K562 (cell line): ENCODE measurements around the gene CDC25B. TPM values are rescaled to one million over a fixed set of nuclear protein-coding genes. Genes with fewer than 3 reads are reported as not detected.

ENCODE experiments used
- CXXC5 ChIP-seq: fragments of 250-450 bp; sonication (Bioruptor Pico); IDR thresholded peaks from 2 replicates; pipeline ENCODE4 v1.8.0; 2022; ENCODE audit warnings: inconsistent platforms, mild to moderate bottlenecking, moderate library complexity
- HLTF ChIP-seq: fragments of 450-650 bp; IDR thresholded peaks from 2 replicates; pipeline ENCODE4 v1.6.1; 2016
- NCOA4 ChIP-seq: fragments of 450-650 bp; IDR thresholded peaks from 2 replicates; pipeline ENCODE4 v1.6.1; 2018; ENCODE audit warnings: mild to moderate bottlenecking; ENCODE audit not compliant: partially characterized antibody
- NFRKB ChIP-seq: fragments of 450-650 bp; IDR thresholded peaks from 2 replicates; pipeline ENCODE4 v1.6.1; 2016; ENCODE audit warnings: low read depth
- OTX1 ChIP-seq: fragments of 450-650 bp; formaldehyde crosslinking; IDR thresholded peaks from 2 replicates; pipeline ENCODE4 v1.4.0; 2022; ENCODE audit warnings: mild to moderate bottlenecking
- POLR2A ChIP-seq: fragments of 450-650 bp; conservative IDR thresholded peaks from 2 replicates; pipeline ENCODE4 v1.6.1; 2016
- RHOXF2B ChIP-seq: fragments of 250-450 bp; sonication (Bioruptor Pico); conservative IDR thresholded peaks from 2 replicates; pipeline ENCODE4 v1.5.1; 2021
- SIRT6 ChIP-seq: IDR thresholded peaks from one replicate; pipeline ENCODE4 v1.6.1; 2012; ENCODE audit warnings: low read depth, mild to moderate bottlenecking, control low read depth, inconsistent platforms, low read length, moderate library complexity
- TCF7L2 ChIP-seq: fragments of 150-350 bp; IDR thresholded peaks from 2 replicates; pipeline ENCODE4 v1.6.1; 2016; ENCODE audit warnings: low read depth, mild to moderate bottlenecking, low read length, moderate library complexity
- TOE1 ChIP-seq, 2 experiments: fragments of 450-650 bp in 1 of 2; sonication (generic) in 1 of 2; formaldehyde crosslinking in 1 of 2; IDR thresholded peaks; 2 replicates each; pipeline versions ENCODE4 v1.7.1 to v1.8.0; 2016 to 2022; ENCODE audit warnings: borderline replicate concordance in 2 of 2, mild to moderate bottlenecking in 2 of 2, antibody characterized with exemption in 1 of 2, inconsistent platforms in 1 of 2, low read depth in 1 of 2, missing genetic modification reagents in 1 of 2, moderate library complexity in 1 of 2
- polyA plus RNA-seq, 8 experiments: library from polyadenylated mRNA; depleted of rRNA in 4 of 8; stranded (reverse) in 5 of 8; unstranded in 3 of 8; fragments of >200 nt; fragmentation: Nextera tagmentation in 2 of 8; fragmentation: Illumina TruSeq in 1 of 8; extraction: Ambion mirVana in 2 of 8; extraction: Trizol in 1 of 8; gene quantifications; 2 replicates each; pipeline versions ENCODE4 v1.2.1 to v1.2.3, GENCODE V29; 2011 to 2014; ENCODE audit warnings: inconsistent platforms in 1 of 8, missing spikeins in 1 of 8
- total RNA-seq, 7 experiments: library from RNA; depleted of rRNA in 6 of 7; stranded (reverse); fragments of >200 nt in 6 of 7; fragmentation: Illumina TruSeq in 2 of 7; extraction: Trizol in 2 of 7; gene quantifications; 2 replicates each; pipeline versions ENCODE4 v1.2.1 to v1.2.3, GENCODE V29; 2011 to 2021; ENCODE audit warnings: low replicate concordance in 1 of 7
- TF ChIP-seq, protein P1 (sequence below): sonication (generic); formaldehyde crosslinking; IDR thresholded peaks from 2 replicates; pipeline ENCODE4 v1.9.0; 2022; ENCODE audit warnings: mild to moderate bottlenecking, missing genetic modification reagents
- TF ChIP-seq, protein P2 (sequence below): sonication (generic); formaldehyde crosslinking; IDR thresholded peaks from 2 replicates; pipeline ENCODE4 v1.8.0; 2022; ENCODE audit warnings: missing genetic modification reagents, mild to moderate bottlenecking, borderline replicate concordance
- TF ChIP-seq, protein P3 (sequence below): fragments of 450-650 bp; IDR thresholded peaks from 2 replicates; pipeline ENCODE4 v1.6.1; 2018; ENCODE audit not compliant: partially characterized antibody
- TF ChIP-seq, protein P4 (sequence below): fragments of 250-450 bp; sonication (Bioruptor Pico); IDR thresholded peaks from 2 replicates; pipeline ENCODE4 v1.5.0; 2020; ENCODE audit warnings: mild to moderate bottlenecking, borderline replicate concordance
- TF ChIP-seq, protein P5 (sequence below): sonication (generic); formaldehyde crosslinking; IDR thresholded peaks from 2 replicates; pipeline ENCODE4 v1.9.0; 2022; ENCODE audit warnings: mild to moderate bottlenecking, missing genetic modification reagents
- TF ChIP-seq, protein P6 (sequence below): fragments of 200-800 bp; sonication (Bioruptor generic); IDR thresholded peaks from 2 replicates; pipeline ENCODE4 v1.6.1; 2017; ENCODE audit warnings: missing genetic modification characterization, missing compliant biosample characterization

CDC25B gene
- total and polyA plus RNA-seq, 9 of the 15 experiments (the other 6 are each of a cell fraction or from before 2014, with no cell fraction given): 2.3 to 35.7 (median 9.5) TPM

DNA sequence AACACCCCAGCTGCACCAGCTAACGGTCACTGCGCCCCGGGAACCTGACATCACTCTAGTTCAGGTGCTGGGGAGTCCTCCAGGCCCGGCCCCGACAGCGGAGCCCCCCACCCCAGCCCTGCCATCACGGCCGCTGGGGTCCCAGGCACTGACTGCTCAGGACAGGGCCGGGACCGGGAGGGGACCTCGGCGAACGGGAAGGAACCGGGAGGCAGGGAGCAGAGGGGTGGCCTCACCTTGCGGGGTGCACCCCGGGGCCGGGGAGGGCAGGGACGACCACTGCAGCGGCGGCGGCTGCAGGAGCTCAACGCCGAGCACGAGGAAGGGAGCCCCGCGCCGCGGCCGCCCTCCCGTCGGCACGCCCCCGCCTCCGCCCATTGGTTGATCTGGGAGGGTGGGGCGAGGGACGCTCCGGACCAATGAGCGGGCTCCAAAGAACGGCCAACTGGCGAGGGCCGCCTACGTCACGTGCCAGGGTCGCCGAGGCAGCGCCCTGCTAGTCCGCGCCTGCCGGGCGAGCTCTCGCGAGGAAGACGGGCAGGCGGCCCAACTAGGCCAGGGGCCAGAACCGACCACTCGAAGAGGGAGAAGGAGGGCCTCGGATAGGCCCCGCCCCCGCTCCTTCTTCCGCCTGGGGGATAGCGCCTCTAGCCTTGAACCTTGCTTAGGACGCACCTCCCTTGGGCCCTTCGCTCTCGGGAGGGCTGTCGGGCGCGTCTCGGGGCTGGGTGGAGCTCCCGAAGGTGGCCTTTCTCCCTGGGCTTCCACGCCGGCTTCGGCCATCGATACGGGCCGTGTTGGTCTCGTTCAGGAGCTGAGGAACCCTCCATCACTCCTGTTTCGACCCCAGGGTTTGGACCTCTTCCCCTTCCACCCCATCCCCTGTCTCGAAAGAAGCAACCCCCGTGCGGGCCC, 28.4 kb upstream of the CDC25B start, which contains the start of gene ADISSP (continued):
- TF ChIP-seq TCF7L2 (no peak), POLR2A (peak; percentile 70; the same call in 1 of the 2 replicates), TOE1 (IDR thresholded peaks at IDR 0.05; ENCODE audit: borderline replicate concordance) (peak; percentile 87; the same call in 1 of the 2 replicates), TOE1 (CRISPR knock-in tag; IDR thresholded peaks at IDR 0.05; ENCODE audit: borderline replicate concordance, low read depth) (0 out of 2 replicates have a peak, but pooled peaks have one; percentile 40), SIRT6 (no peak), CXXC5 (CRISPR knock-in tag) (peak; percentile 69), HLTF (no peak), OTX1 (CRISPR knock-in tag) (no peak), RHOXF2B (CRISPR knock-in tag) (no peak), NCOA4 (no peak), NFRKB (no peak)
- TF ChIP-seq, protein P1, sequence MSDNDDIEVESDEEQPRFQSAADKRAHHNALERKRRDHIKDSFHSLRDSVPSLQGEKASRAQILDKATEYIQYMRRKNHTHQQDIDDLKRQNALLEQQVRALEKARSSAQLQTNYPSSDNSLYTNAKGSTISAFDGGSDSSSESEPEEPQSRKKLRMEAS (CRISPR knock-in tag): peak; percentile 74
- TF ChIP-seq, protein P2, sequence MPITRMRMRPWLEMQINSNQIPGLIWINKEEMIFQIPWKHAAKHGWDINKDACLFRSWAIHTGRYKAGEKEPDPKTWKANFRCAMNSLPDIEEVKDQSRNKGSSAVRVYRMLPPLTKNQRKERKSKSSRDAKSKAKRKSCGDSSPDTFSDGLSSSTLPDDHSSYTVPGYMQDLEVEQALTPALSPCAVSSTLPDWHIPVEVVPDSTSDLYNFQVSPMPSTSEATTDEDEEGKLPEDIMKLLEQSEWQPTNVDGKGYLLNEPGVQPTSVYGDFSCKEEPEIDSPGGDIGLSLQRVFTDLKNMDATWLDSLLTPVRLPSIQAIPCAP (CRISPR knock-in tag): peak; percentile 63; the same call in 1 of the 2 replicates
- TF ChIP-seq, protein P3, sequence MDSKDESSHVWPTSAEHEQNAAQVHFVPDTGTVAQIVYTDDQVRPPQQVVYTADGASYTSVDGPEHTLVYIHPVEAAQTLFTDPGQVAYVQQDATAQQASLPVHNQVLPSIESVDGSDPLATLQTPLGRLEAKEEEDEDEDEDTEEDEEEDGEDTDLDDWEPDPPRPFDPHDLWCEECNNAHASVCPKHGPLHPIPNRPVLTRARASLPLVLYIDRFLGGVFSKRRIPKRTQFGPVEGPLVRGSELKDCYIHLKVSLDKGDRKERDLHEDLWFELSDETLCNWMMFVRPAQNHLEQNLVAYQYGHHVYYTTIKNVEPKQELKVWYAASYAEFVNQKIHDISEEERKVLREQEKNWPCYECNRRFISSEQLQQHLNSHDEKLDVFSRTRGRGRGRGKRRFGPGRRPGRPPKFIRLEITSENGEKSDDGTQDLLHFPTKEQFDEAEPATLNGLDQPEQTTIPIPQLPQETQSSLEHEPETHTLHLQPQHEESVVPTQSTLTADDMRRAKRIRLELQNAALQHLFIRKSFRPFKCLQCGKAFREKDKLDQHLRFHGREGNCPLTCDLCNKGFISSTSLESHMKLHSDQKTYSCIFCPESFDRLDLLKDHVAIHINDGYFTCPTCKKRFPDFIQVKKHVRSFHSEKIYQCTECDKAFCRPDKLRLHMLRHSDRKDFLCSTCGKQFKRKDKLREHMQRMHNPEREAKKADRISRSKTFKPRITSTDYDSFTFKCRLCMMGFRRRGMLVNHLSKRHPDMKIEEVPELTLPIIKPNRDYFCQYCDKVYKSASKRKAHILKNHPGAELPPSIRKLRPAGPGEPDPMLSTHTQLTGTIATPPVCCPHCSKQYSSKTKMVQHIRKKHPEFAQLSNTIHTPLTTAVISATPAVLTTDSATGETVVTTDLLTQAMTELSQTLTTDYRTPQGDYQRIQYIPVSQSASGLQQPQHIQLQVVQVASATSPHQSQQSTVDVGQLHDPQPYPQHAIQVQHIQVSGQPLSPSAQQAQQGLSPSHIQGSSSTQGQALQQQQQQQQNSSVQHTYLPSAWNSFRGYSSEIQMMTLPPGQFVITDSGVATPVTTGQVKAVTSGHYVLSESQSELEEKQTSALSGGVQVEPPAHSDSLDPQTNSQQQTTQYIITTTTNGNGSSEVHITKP: peak; percentile 72
- TF ChIP-seq, protein P4, sequence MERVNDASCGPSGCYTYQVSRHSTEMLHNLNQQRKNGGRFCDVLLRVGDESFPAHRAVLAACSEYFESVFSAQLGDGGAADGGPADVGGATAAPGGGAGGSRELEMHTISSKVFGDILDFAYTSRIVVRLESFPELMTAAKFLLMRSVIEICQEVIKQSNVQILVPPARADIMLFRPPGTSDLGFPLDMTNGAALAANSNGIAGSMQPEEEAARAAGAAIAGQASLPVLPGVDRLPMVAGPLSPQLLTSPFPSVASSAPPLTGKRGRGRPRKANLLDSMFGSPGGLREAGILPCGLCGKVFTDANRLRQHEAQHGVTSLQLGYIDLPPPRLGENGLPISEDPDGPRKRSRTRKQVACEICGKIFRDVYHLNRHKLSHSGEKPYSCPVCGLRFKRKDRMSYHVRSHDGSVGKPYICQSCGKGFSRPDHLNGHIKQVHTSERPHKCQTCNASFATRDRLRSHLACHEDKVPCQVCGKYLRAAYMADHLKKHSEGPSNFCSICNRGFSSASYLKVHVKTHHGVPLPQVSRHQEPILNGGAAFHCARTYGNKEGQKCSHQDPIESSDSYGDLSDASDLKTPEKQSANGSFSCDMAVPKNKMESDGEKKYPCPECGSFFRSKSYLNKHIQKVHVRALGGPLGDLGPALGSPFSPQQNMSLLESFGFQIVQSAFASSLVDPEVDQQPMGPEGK (CRISPR knock-in tag): no peak
- TF ChIP-seq, protein P5, sequence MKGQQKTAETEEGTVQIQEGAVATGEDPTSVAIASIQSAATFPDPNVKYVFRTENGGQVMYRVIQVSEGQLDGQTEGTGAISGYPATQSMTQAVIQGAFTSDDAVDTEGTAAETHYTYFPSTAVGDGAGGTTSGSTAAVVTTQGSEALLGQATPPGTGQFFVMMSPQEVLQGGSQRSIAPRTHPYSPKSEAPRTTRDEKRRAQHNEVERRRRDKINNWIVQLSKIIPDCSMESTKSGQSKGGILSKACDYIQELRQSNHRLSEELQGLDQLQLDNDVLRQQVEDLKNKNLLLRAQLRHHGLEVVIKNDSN (CRISPR knock-in tag): peak; percentile 97
- TF ChIP-seq, protein P6, sequence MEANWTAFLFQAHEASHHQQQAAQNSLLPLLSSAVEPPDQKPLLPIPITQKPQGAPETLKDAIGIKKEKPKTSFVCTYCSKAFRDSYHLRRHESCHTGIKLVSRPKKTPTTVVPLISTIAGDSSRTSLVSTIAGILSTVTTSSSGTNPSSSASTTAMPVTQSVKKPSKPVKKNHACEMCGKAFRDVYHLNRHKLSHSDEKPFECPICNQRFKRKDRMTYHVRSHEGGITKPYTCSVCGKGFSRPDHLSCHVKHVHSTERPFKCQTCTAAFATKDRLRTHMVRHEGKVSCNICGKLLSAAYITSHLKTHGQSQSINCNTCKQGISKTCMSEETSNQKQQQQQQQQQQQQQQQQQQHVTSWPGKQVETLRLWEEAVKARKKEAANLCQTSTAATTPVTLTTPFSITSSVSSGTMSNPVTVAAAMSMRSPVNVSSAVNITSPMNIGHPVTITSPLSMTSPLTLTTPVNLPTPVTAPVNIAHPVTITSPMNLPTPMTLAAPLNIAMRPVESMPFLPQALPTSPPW (CRISPR knock-in tag): peak; percentile 18
